Esophagus muscularis mucosa (tissue), 4 donors: ENCODE results near the gene RAB34. TPM values are rescaled to one million over a fixed set of nuclear protein-coding genes. Genes with fewer than 3 reads are reported as not detected.

ENCODE experiments used
- DNase-seq: peaks from one replicate; pipeline ENCODE4 v3.0.0-alpha.2; 2017; ENCODE audit errors: extremely low spot score
- H3K27ac ChIP-seq, 4 donors: fragments of 200-600 bp; sonication (generic); replicated peaks in 1 of 4; 1 replicate in 3 of 4; 2 replicates in 1 of 4; pipeline ENCODE4 v1.5.1; 2016 to 2019; ENCODE audit warnings: mild to moderate bottlenecking in 1 of 4
- H3K27me3 ChIP-seq, 4 donors: fragments of 200-600 bp; sonication (generic); one replicate each; pipeline versions ENCODE4 v1.5.1 to v1.6.0; 2016 to 2019
- H3K36me3 ChIP-seq, 4 donors: fragments of 200-600 bp; sonication (generic); one replicate each; pipeline ENCODE4 v1.5.1; 2016 to 2019
- H3K4me1 ChIP-seq, 4 donors: fragments of 200-600 bp; sonication (generic); one replicate each; pipeline ENCODE4 v1.5.1; 2016 to 2019
- H3K4me3 ChIP-seq, 4 donors: fragments of 200-600 bp; sonication (generic); 1 replicate in 2 of 4; 2 replicates in 2 of 4; pipeline ENCODE4 v1.5.1; 2016 to 2019; ENCODE audit warnings: mild to moderate bottlenecking in 4 of 4, moderate library complexity in 1 of 4
- H3K9me3 ChIP-seq, 4 donors: fragments of 200-600 bp; sonication (generic); 1 replicate in 3 of 4; 2 replicates in 1 of 4; pipeline ENCODE4 v1.5.1; 2016 to 2019
- CTCF ChIP-seq, 3 experiments: fragments of 200-600 bp in 2 of 3; fragments of 450-650 bp in 1 of 3; sonication (generic) in 2 of 3; IDR thresholded peaks; one replicate each; pipeline ENCODE4 v1.5.1; 2017 to 2019; ENCODE audit warnings: antibody characterized with exemption in 3 of 3, mild to moderate bottlenecking in 2 of 3, moderate library complexity in 1 of 3
- EP300 ChIP-seq: sonication (generic); formaldehyde crosslinking; IDR thresholded peaks from one replicate; pipeline ENCODE4 v1.6.1; 2017; ENCODE audit warnings: antibody characterized with exemption
- POLR2A ChIP-seq: fragments of 450-650 bp; IDR thresholded peaks from one replicate; pipeline ENCODE4 v1.6.1; 2017; ENCODE audit warnings: antibody characterized with exemption, moderate library complexity, mild to moderate bottlenecking, low read depth
- POLR2AphosphoS5 ChIP-seq, 2 donors: sonication (generic); formaldehyde crosslinking; IDR thresholded peaks; one replicate each; pipeline ENCODE4 v1.6.1; 2017; ENCODE audit warnings: antibody characterized with exemption in 2 of 2
- whole genome bisulfite sequencing: methylation state at CpG from one replicate; pipeline ENCODE4 v1.1.5; 2018; 5-methylcytosine and 5-hydroxymethylcytosine counted together
- intact Hi-C: fragments of 100-400 bp; cut with DNase I; formaldehyde crosslinking; loops from one replicate; pipeline ENCODE4 v1.15.1; 2023
- total RNA-seq, 4 donors: library from RNA; depleted of rRNA; stranded (reverse); fragments of >200 nt; gene quantifications; one replicate each; pipeline versions ENCODE4 v1.1.0 to v1.2.1, GENCODE V29; 2016

Gene RAB34
- total RNA-seq, 4 donors from 2014 or later = 147 to 216 (median 202) TPM

GRCh38 chr17:28741358-28742349 lies 24.0 kb upstream of the RAB34 start:
- WGBS = 86% methylated on average over 17 of the region's 19 CpGs
- intact Hi-C loops = loop anchor here (2.0 kb wide), 1 partner anchor 13 kb away; the partner anchor contains the start of gene NEK8

GRCh38 chr17:28740406-28741357 lies 23.0 kb upstream of the RAB34 start:
- H3K4me3 ChIP-seq = no peak overlapping the region
- H3K4me1 ChIP-seq = peaks cover 23 to 31% (median 29%) of the 10 kb centered on the region in 4 donors
- WGBS = 83% methylated on average over 4 of the region's 10 CpGs
- DNase-seq = no peak
- no peaks in the 10 kb centered on the region for H3K36me3 ChIP-seq
- H3K9me3 ChIP-seq = no peaks in the 10 kb centered on the region
- TF ChIP-seq POLR2A (no peak), POLR2AphosphoS5 (IDR thresholded peaks at IDR 0.05) (no peak), CTCF (IDR thresholded peaks at IDR 0.05) (no peak), EP300 (no peak)
- no peak overlapping the region for H3K27ac ChIP-seq
- intact Hi-C loops = no loop called here
- no peaks in the 10 kb centered on the region for H3K27me3 ChIP-seq

More at GRCh38 chr17:28741358-28742349, 24.0 kb upstream of the RAB34 start:
- Histone ChIP-seq H3K4me3 (no peak overlapping the region), H3K27me3 (no peaks in the 10 kb centered on the region), H3K27ac (no peak overlapping the region), H3K9me3 (no peaks in the 10 kb centered on the region), H3K4me1 (peaks cover 33 to 41% (median 38%) of the 10 kb centered on the region in 4 donors), H3K36me3 (no peaks in the 10 kb centered on the region)
- no peak for DNase-seq
- TF ChIP-seq EP300 (no peak), CTCF (IDR thresholded peaks at IDR 0.05) (no peak), POLR2A (no peak), POLR2AphosphoS5 (IDR thresholded peaks at IDR 0.05) (no peak)

GRCh38 chr17:28738680-28739384 lies 21.2 kb upstream of the RAB34 start:
- no peak for DNase-seq
- H3K36me3 ChIP-seq = peaks cover 0 to 6% (median 0%) of the 10 kb centered on the region in 4 donors
- H3K27me3 ChIP-seq = no peaks in the 10 kb centered on the region
- intact Hi-C loops = no loop called here
- H3K9me3 ChIP-seq = no peaks in the 10 kb centered on the region
- no peak overlapping the region for H3K4me3 ChIP-seq
- TF ChIP-seq CTCF (IDR thresholded peaks at IDR 0.05) (no peak), EP300 (no peak), POLR2AphosphoS5 (IDR thresholded peaks at IDR 0.05) (no peak), POLR2A (no peak)
- H3K27ac ChIP-seq = no peak overlapping the region
- H3K4me1 ChIP-seq = peaks cover 6 to 13% (median 11%) of the 10 kb centered on the region in 4 donors
- WGBS = 79% methylated on average over 9 of the region's 10 CpGs
